ENCODE results near the gene ITSN1. TPM values are rescaled to one million over a fixed set of nuclear protein-coding genes. Genes with fewer than 3 reads are reported as not detected.
A peak's percentile ranks its signal among the peaks of the same experiment; 100 is the strongest.

Gene ITSN1
- total RNA-seq, 1 donor from 2014 or later: 9.8 TPM

GRCh38 chr21:33733601-33734000 is 91.3 kb downstream of the ITSN1 start:
- no peak for ATAC-seq

- ATAC-seq: no peak
These were observed 92.0 kb downstream of the ITSN1 start for GRCh38 chr21:33734291-33734690.

- ATAC-seq: no peak
These were observed 92.5 kb downstream of the ITSN1 start for GRCh38 chr21:33734818-33735217.

GRCh38 chr21:33736569-33736968 is 94.3 kb downstream of the ITSN1 start:
- no peak for ATAC-seq

- no peak for ATAC-seq
These were observed 97.4 kb downstream of the ITSN1 start for GRCh38 chr21:33739701-33740100.

GRCh38 chr21:33747420-33747819 is 105.1 kb downstream of the ITSN1 start:
- no peak for ATAC-seq

- ATAC-seq: no peak
These were observed 106.6 kb downstream of the ITSN1 start for GRCh38 chr21:33748903-33749302.

GRCh38 chr21:33750017-33750416 is 107.7 kb downstream of the ITSN1 start:
- no peak for ATAC-seq

- no peak for ATAC-seq
These were observed 108.8 kb downstream of the ITSN1 start for GRCh38 chr21:33751120-33751519.

- ATAC-seq: no peak
These were observed 109.2 kb downstream of the ITSN1 start for GRCh38 chr21:33751533-33751932.

GRCh38 chr21:33752260-33752659 is 110.0 kb downstream of the ITSN1 start:
- no peak for ATAC-seq

- ATAC-seq: no peak
These were observed 111.6 kb downstream of the ITSN1 start for GRCh38 chr21:33753886-33754285.

GRCh38 chr21:33754481-33754880 is 112.2 kb downstream of the ITSN1 start:
- ATAC-seq: no peak

- no peak for ATAC-seq
These were observed 113.1 kb downstream of the ITSN1 start for GRCh38 chr21:33755354-33755753.

- ATAC-seq: no peak
These were observed 118.5 kb downstream of the ITSN1 start for GRCh38 chr21:33760641-33761440.

GRCh38 chr21:33761441-33762036 is 119.2 kb downstream of the ITSN1 start:
- peak; percentile 96 for ATAC-seq

GRCh38 chr21:33762803-33763581 is 120.7 kb downstream of the ITSN1 start:
- ATAC-seq: no peak

GRCh38 chr21:33763582-33763899 is 121.2 kb downstream of the ITSN1 start:
- no peak for ATAC-seq

- no peak for ATAC-seq
These were observed 124.9 kb downstream of the ITSN1 start for GRCh38 chr21:33767236-33767635.

- no peak for ATAC-seq
These were observed 125.7 kb downstream of the ITSN1 start for GRCh38 chr21:33767960-33768359.

GRCh38 chr21:33769057-33769456 is 126.8 kb downstream of the ITSN1 start:
- ATAC-seq: no peak

- ATAC-seq: no peak
These were observed 128.2 kb downstream of the ITSN1 start for GRCh38 chr21:33770542-33770941.

- no peak for ATAC-seq
These were observed 129.7 kb downstream of the ITSN1 start for GRCh38 chr21:33771976-33772375.

- ATAC-seq: no peak
These were observed 132.2 kb downstream of the ITSN1 start for GRCh38 chr21:33774551-33774950.
